Activated CD4-positive, alpha-beta memory T cell treated with anti-CD3 and anti-CD28 coated beads for 36 hours (primary cell): ENCODE measurements around the gene CIT. TPM values are rescaled to one million over a fixed set of nuclear protein-coding genes. Genes with fewer than 3 reads are reported as not detected.
"Not testable (repeated sequence)": the region's sequence is repeated elsewhere in the genome, so short reads cannot be mapped to it uniquely, and the experiment has no call there.

ENCODE experiments used
- CTCF ChIA-PET: fragments of 350-600 bp; sonication (Branson Sonifier 250); formaldehyde crosslinking; loops from one replicate; lab custom pipeline; 2021; ENCODE audit warnings: antibody characterized with exemption, inconsistent platforms; lab: Charles Lee
- POLR2A ChIA-PET: fragments of 350-600 bp; sonication (Branson Sonifier 250); formaldehyde crosslinking; loops from one replicate; lab custom pipeline; 2021; ENCODE audit warnings: antibody characterized with exemption; lab: Charles Lee
- DNase-seq: peaks from one replicate; pipeline ENCODE4 v3.0.0-alpha.2; 2020
- H3K27ac Mint-ChIP-seq: one replicate; pipeline ENCODE4 v1.8.0; 2021; ENCODE audit warnings: mixed read lengths
- H3K27me3 Mint-ChIP-seq: one replicate; pipeline ENCODE4 v1.8.0; 2021; ENCODE audit warnings: mixed read lengths
- H3K36me3 Mint-ChIP-seq: one replicate; pipeline ENCODE4 v1.8.0; 2021; ENCODE audit warnings: mixed read lengths
- H3K4me1 Mint-ChIP-seq: one replicate; pipeline ENCODE4 v1.8.0; 2021; ENCODE audit warnings: low read depth, mixed read lengths
- H3K4me3 Mint-ChIP-seq: one replicate; pipeline ENCODE4 v1.8.0; 2021; ENCODE audit warnings: mild to moderate bottlenecking, mixed read lengths
- H3K9me3 Mint-ChIP-seq: one replicate; pipeline ENCODE4 v1.8.0; 2021; ENCODE audit warnings: mixed read lengths
- intact Hi-C: fragments of 100-400 bp; cut with micrococcal nuclease; formaldehyde crosslinking; loops from one replicate; pipeline ENCODE4 v1.15.1; 2023
- total RNA-seq, 2 experiments: library from RNA; stranded (reverse); gene quantifications; one replicate each; pipeline ENCODE4 v1.2.3, GENCODE V29; 2021

Gene CIT
- total RNA-seq, 2 experiments from 2014 or later = 57.5 to 61.7 TPM

DNA sequence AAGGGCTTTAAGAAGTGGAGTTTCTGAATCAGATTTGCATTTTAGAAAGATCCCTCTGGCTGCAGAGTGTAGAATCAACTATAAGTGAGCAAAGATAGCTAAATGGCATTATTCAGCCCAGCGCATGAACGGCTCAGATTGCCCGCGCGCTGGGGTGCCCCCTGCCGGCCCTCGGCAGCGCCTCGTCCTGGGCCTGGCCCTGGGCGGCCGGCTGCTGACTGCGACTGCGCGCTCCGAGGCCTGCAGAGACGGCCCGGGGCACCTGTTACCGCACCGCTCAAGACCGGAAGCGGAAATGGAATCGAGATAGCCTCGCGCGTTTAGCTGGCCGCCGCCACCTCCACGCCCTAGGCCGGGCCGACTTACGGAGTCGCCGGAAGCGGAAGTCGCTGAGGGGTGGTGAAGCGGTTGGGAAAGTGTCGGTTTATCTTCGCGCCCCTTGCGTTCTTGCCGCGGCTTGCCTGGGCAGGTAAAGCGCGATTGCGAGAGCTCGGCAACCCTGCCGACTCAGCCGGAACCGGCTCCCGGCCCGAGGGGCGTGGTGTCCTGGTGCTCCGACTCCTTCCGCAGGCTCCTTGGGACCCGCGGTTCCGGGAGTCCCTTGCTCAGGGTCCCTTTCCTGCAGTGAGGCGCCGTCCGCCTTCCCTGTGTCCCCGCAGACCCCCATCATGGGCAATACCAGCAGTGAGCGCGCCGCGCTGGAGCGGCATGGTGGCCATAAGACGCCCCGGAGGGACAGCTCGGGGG lies 209.4 kb downstream of the CIT start, which contains the start of gene PRKAB1:
Gene PRKAB1, plus strand, starts transcription at position 557 of the 747 bp plus-strand sequence. Its CDS starts 112 bp downstream, at position 669.
- POLR2A ChIA-PET = interaction anchor here (1.2 to 2.3 kb wide), 3 partner anchors 10 to 323 kb away, joined by 3 to 7 read pairs (median 4); no protein-coding TSS in a partner anchor
- no peaks in the 10 kb centered on the region for H3K9me3 Mint-ChIP-seq
- no peaks in the 10 kb centered on the region for H3K27me3 Mint-ChIP-seq
- CTCF ChIA-PET = interaction anchor here (0.6 to 2.1 kb wide), 12 partner anchors 9 to 1291 kb away, joined by 3 to 8 read pairs (median 4); partner anchors contain the start of genes BICDL1 and SUDS3
- DNase-seq = peak; percentile 98
- H3K4me1 Mint-ChIP-seq = peaks cover 48% of the 10 kb centered on the region
- H3K4me3 Mint-ChIP-seq = peak within 1 kb of the TSS; percentile 82
- peak within 1 kb of the TSS; percentile 88 for H3K27ac Mint-ChIP-seq
- intact Hi-C loops = loop anchor here (1.0 to 10.0 kb wide), 5 partner anchors 210 to 1293 kb away; partner anchors contain the start of genes BICDL1, CIT, SUDS3 and TAOK3
- H3K36me3 Mint-ChIP-seq = peaks cover 32% of the 10 kb centered on the region

DNA sequence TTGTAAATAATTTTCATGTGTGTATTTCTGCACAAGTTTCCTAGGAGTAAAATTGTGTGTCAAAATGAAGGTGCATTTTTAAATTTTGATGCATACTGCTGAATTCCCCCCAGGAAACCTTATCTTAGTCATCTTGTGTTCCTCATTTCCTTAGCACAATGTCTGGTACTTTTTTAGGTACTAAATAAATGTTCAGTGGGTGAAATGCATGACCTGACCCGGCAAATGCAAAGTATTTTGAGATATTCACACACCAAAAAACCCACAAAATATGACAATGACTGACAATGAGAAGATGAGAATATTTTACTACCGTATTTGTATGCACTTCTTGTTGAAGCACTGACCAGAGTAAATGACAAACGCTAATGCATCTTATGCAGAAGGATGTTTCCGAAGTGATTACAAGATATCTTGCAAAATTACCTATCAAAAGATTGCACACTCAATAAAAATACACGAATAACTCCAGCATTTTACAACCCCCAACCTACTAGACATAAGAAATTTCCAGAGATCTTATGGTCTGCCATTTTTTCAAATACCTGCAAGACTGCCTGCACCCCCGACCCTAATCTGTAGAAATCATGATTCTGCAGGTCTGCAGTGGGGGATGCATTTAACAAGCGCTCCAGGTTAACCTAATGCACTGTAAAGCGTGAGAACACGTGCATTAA lies 210.1 kb downstream of the CIT start:
- CTCF ChIA-PET = interaction anchor here (0.8 to 2.1 kb wide), 10 partner anchors 8 to 322 kb away, joined by 3 to 8 read pairs (median 4); partner anchors contain the start of gene BICDL1
- H3K36me3 Mint-ChIP-seq = peaks cover 24% of the 10 kb centered on the region

DNA sequence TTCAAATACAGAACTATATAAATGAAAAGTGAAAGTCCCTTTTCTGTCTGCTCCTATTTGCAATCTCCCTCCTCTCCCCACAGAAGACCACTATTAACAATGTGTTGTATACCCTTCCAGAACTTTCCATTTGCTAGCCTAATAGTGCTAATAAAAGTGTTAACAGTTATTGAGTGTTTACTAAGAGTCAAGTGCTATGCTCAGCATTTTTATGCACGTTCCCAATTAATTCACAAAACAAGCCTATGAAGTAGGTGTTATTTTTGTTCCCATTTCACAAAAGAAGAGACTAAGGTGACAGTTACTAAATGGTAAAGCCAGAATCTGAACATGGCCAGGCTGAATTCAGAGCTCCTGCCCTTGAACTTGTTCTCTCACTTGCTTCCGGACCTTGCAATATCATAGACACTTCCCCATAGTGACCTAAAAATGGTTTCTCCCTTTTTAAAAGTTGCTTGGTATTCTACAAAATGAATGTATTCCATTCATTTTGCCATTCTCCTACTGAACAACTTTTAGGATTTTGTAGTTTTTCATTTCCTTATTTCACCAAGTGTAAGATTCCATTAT lies 210.8 kb downstream of the CIT start:
- intact Hi-C loops = loop anchor here (2.0 to 10.0 kb wide), 4 partner anchors 211 to 1292 kb away; partner anchors contain the start of genes BICDL1, CIT, SUDS3 and TAOK3
- DNase-seq = no peak
- Mint-ChIP-seq H3K4me1 (peaks cover 35% of the 10 kb centered on the region), H3K27ac (no peak overlapping the region), H3K4me3 (peak overlapping the region; percentile 33), H3K27me3 (no peaks in the 10 kb centered on the region), H3K36me3 (peaks cover 18% of the 10 kb centered on the region), H3K9me3 (no peaks in the 10 kb centered on the region)
- ChIA-PET CTCF (interaction anchor here (1.0 to 1.3 kb wide), 2 partner anchors 13 to 222 kb away, joined by 3 to 4 read pairs; no protein-coding TSS in a partner anchor), POLR2A (no interaction called here)

More for the DNA sequence above, 210.1 kb downstream of the CIT start:
- peaks cover 41% of the 10 kb centered on the region for H3K4me1 Mint-ChIP-seq
- POLR2A ChIA-PET = interaction anchor here (1.2 to 1.6 kb wide), 2 partner anchors 10 to 323 kb away, joined by 3 to 4 read pairs; no protein-coding TSS in a partner anchor
- intact Hi-C loops = loop anchor here (1.0 to 10.0 kb wide), 5 partner anchors 210 to 1292 kb away; partner anchors contain the start of genes BICDL1, CIT, SUDS3 and TAOK3
- peak overlapping the region; percentile 88 for H3K27ac Mint-ChIP-seq
- no peaks in the 10 kb centered on the region for H3K9me3 Mint-ChIP-seq
- no peak for DNase-seq
- H3K4me3 Mint-ChIP-seq = peak overlapping the region; percentile 82
- H3K27me3 Mint-ChIP-seq = no peaks in the 10 kb centered on the region

DNA sequence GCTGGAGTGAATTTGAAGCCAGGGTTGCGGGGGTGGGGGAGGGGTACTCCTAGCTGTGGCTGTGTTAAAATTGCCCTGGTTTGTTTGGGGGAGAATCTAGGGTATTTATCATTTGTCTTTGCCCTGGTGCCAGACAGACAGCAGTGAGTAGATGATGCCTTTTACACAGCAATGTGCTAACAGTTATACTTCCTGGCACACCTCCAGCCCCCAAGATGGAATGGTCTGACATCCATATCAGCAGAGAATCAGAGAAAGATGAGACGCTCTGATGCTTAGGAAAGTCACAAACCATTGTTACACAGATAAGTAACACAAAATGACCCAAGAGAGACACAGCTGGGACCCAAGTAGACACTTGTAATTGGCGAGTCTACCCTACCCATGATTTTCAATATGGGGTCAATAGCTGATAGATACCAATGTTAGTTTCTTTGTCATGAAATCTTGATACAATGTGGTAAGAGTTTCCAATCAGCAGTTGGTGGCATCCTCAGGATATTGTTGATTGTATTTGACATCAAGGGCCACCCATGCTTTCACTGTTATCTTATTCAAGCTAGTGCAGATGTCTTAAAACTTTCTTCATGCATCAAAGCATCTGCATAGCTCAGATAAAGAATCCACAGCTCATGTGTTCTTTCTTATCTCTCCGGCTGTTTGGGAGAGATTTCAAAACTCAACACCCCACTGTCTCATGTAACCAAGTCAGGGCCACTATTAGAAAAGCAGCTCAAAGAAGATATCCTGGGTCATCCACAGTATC lies 211.8 kb downstream of the CIT start:
- CTCF ChIA-PET = interaction anchor here (0.8 to 1.3 kb wide), 3 partner anchors 17 to 237 kb away, joined by 3 to 4 read pairs (median 3); no protein-coding TSS in a partner anchor
- no peak for DNase-seq
- Mint-ChIP-seq H3K9me3 (no peaks in the 10 kb centered on the region), H3K27ac (no peak overlapping the region), H3K4me1 (peaks cover 25% of the 10 kb centered on the region), H3K27me3 (no peaks in the 10 kb centered on the region), H3K36me3 (peaks cover 11% of the 10 kb centered on the region), H3K4me3 (no peak overlapping the region)
- intact Hi-C loops = loop anchor here (5.0 to 10.0 kb wide), 3 partner anchors 212 to 1291 kb away; partner anchors contain the start of genes CIT, SUDS3 and TAOK3
- POLR2A ChIA-PET = no interaction called here

DNA sequence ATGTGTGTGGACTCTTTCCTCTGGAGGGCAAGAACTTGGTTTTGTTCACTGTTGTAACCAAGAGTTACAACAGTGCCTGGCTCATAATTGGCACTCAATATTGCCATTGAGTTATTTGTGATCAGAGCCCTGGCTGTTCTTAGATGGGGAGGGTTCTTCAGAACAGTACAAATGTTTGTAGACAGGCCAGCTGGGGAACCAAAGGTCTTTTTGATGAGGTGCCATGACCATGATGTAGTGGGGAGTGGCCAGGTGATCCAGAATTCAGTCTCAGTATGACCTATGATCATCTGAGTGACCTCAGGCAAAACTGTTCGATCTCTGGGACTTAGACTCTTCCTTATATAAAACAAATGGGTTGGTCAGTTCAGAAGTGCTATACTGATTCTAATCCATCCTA lies 212.5 kb downstream of the CIT start:
- no peak overlapping the region for H3K4me3 Mint-ChIP-seq
- peaks cover 24% of the 10 kb centered on the region for H3K4me1 Mint-ChIP-seq
- no peak for DNase-seq

DNA sequence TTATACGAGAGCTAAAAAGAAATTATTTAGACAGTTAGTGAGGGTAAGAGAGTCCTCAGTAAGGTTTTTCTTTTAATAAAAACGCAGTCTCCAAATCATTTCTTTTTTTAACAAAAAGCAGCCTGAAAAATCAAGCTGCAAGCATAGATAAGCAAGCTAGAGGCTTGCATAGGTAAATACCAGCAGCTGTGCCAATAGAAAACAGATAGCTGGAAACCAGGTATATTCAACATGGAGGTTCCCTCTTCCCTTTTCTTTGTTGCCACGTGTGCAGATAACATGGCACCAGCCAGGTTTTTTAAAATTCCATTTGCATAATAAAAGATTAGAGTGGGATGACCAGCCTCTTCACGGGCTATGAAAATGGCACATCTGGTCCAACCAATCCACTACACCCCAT lies 215.2 kb downstream of the CIT start:
- intact Hi-C loops = loop anchor here (10.0 kb wide), 1 partner anchor 1287 kb away; the partner anchor contains the start of genes SUDS3 and TAOK3
- CTCF ChIA-PET = interaction anchor here (0.9 to 3.4 kb wide), 2 partner anchors 9 to 13 kb away, joined by 3 to 13 read pairs; no protein-coding TSS in a partner anchor
- H3K27me3 Mint-ChIP-seq = no peaks in the 10 kb centered on the region

More for the DNA sequence above, 212.5 kb downstream of the CIT start:
- CTCF ChIA-PET = no interaction called here
- intact Hi-C loops = loop anchor here (5.0 to 10.0 kb wide), 3 partner anchors 213 to 1290 kb away; partner anchors contain the start of genes CIT, SUDS3 and TAOK3
- Mint-ChIP-seq H3K36me3 (peaks cover 10% of the 10 kb centered on the region), H3K27me3 (no peaks in the 10 kb centered on the region), H3K27ac (no peak overlapping the region), H3K9me3 (no peaks in the 10 kb centered on the region)
- POLR2A ChIA-PET = no interaction called here

DNA sequence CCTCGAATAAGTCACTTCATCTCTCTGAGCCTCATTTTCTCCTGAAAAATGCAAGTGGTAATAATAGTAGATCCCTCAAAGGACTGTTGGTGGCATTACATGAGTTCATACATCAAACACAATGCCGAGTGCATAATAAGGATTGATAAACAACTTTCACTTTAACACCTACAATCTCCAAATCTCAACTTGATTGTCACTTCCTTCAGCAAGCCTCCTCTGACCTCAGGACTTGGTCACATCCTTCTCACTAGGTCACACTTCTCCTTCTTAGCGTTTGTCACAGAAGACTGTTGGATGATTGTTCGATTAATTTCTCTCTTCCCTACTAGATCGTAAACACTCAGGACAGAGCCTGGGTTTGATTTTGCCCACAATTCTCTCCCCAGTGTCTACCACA lies 217.0 kb downstream of the CIT start:
- H3K36me3 Mint-ChIP-seq = no peaks in the 10 kb centered on the region
- H3K4me3 Mint-ChIP-seq = no peak overlapping the region
- peaks cover 6% of the 10 kb centered on the region for H3K4me1 Mint-ChIP-seq
- no peaks in the 10 kb centered on the region for H3K27me3 Mint-ChIP-seq
- ChIA-PET CTCF (interaction anchor here (2.1 kb wide), 1 partner anchor 216 kb away, joined by 5 read pairs; no protein-coding TSS in a partner anchor), POLR2A (no interaction called here)
- H3K27ac Mint-ChIP-seq = no peak overlapping the region
- no peak for DNase-seq
- intact Hi-C loops = loop anchor here (10.0 kb wide), 1 partner anchor 1285 kb away; the partner anchor contains the start of genes SUDS3 and TAOK3
- no peaks in the 10 kb centered on the region for H3K9me3 Mint-ChIP-seq

More for the DNA sequence above, 215.2 kb downstream of the CIT start:
- Mint-ChIP-seq H3K36me3 (no peaks in the 10 kb centered on the region), H3K4me1 (peaks cover 14% of the 10 kb centered on the region), H3K4me3 (no peak overlapping the region), H3K27ac (no peak overlapping the region), H3K9me3 (no peaks in the 10 kb centered on the region)
- no peak for DNase-seq
- POLR2A ChIA-PET = no interaction called here

DNA sequence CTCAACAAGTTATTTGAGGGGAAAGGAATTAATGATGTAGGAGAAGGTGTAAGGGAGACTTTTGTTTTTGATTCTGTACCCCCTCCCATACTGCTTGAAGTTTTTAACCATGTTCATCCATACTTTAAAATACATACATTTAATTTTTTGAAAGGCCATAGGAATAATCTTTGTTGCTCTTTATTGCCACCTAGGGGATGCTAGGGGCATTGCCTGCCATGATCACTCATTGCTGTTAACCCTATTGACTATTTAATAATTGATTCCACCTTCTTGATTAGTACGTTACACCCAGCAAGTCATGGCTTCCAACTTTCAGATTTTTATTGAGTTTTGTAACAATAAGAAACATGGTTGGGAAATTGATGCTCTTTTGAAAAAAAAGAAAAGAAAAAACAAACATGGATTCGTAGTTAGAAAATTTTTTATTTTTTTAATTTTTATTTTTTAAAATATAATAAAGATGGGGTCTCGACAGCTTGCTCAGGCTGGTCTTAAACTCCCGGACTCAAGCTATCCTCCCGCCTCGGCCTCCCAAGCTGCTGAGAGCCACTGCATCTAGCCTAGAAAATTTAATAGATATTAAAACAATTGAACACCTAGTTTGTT lies 217.7 kb downstream of the CIT start:
- CTCF ChIA-PET = interaction anchor here (1.0 to 2.2 kb wide), 4 partner anchors 8 to 215 kb away, joined by 3 to 9 read pairs (median 4); partner anchors contain the start of gene PRKAB1
- H3K9me3 Mint-ChIP-seq = peaks cover 1% of the 10 kb centered on the region
- peak; percentile 57 for DNase-seq
- POLR2A ChIA-PET = no interaction called here
- H3K27me3 Mint-ChIP-seq = no peaks in the 10 kb centered on the region
- peaks cover 6% of the 10 kb centered on the region for H3K4me1 Mint-ChIP-seq
- no peaks in the 10 kb centered on the region for H3K36me3 Mint-ChIP-seq
- no peak overlapping the region for H3K4me3 Mint-ChIP-seq
- H3K27ac Mint-ChIP-seq = no peak overlapping the region
- intact Hi-C loops = no loop called here

DNA sequence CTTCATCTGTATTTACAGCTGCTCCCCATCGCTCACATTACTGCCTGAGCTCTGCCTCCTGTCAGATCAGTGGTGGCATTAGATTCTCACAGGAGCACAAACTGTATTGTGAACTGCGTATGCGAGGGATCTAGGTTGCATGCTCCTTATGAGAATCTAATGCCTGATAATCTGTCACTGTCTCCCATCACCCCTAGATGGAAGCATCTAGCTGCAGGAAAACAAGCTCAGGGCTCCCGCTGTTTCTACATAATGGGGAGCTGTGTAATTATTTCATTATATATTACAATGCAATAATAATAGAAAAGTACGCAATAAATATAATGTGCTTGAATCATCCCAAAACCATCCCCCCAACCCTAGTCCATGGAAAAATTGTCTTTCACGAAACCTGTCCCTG lies 219.0 kb downstream of the CIT start:
- POLR2A ChIA-PET, H3K4me1 Mint-ChIP-seq, H3K27me3 Mint-ChIP-seq, H3K4me3 Mint-ChIP-seq, H3K27ac Mint-ChIP-seq, DNase-seq, intact Hi-C loops, H3K36me3 Mint-ChIP-seq: not testable (repeated sequence)
- peaks cover 13% of the 10 kb centered on the region for H3K9me3 Mint-ChIP-seq
- CTCF ChIA-PET = interaction anchor here (0.8 to 2.2 kb wide), 7 partner anchors 9 to 214 kb away, joined by 3 to 9 read pairs (median 4); partner anchors contain the start of genes PRKAB1 and TMEM233

DNA sequence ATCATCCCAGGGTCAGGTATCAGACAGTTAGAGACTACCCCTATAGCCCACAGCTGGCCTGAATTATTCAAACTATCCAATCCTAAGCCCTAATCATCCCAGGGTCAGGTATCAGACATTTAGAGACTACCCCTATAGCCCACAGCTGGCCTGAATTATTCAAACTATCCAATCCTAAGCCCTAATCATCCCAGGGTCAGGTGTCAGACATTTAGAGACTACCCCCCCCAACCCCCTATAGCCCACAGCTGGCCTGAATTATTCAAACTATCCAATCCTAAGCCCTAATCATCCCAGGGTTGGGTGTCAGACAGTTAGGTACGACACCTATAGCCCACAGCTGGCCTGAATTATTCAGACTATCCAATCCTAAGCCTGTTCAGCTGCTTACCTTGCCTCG lies 220.1 kb downstream of the CIT start:
- CTCF ChIA-PET = interaction anchor here (0.7 kb wide), 1 partner anchor 8 kb away, joined by 3 read pairs; no protein-coding TSS in a partner anchor
- intact Hi-C loops, H3K4me3 Mint-ChIP-seq, POLR2A ChIA-PET, H3K36me3 Mint-ChIP-seq, DNase-seq, H3K4me1 Mint-ChIP-seq, H3K27ac Mint-ChIP-seq, H3K27me3 Mint-ChIP-seq: not testable (repeated sequence)
- H3K9me3 Mint-ChIP-seq = peaks cover 24% of the 10 kb centered on the region
